Dendritic cell treated with granulocyte-macrophage colony-stimulating factor and Interleukin-4, amounts not matched to agents 40 ng/mL and 50 ng/mL, for 4 days (primary cell): ENCODE measurements around the gene RNF125.
"Not testable (repeated sequence)": the region's sequence is repeated elsewhere in the genome, so short reads cannot be mapped to it uniquely, and the experiment has no call there.

Experiments
- H3K27ac Mint-ChIP-seq: one replicate; pipeline ENCODE4 v1.8.0; 2022; ENCODE audit warnings: mild to moderate bottlenecking, mixed read lengths
- H3K27me3 Mint-ChIP-seq: one replicate; pipeline ENCODE4 v1.8.0; 2022; ENCODE audit warnings: mild to moderate bottlenecking, mixed read lengths
- H3K36me3 Mint-ChIP-seq: one replicate; pipeline ENCODE4 v1.8.0; 2022; ENCODE audit warnings: low read depth, mixed read lengths
- H3K4me1 Mint-ChIP-seq: one replicate; pipeline ENCODE4 v1.8.0; 2022; ENCODE audit warnings: low read depth, mixed read lengths
- H3K4me3 Mint-ChIP-seq: one replicate; pipeline ENCODE4 v1.8.0; 2022; ENCODE audit warnings: mild to moderate bottlenecking, moderate library complexity, mixed read lengths
- H3K9me3 Mint-ChIP-seq: one replicate; pipeline ENCODE4 v1.8.0; 2022; ENCODE audit warnings: mixed read lengths
- intact Hi-C: fragments of 100-400 bp; cut with micrococcal nuclease; formaldehyde crosslinking; loops from one replicate; pipeline ENCODE4 v1.15.0; 2022

Gene RNF125

DNA sequence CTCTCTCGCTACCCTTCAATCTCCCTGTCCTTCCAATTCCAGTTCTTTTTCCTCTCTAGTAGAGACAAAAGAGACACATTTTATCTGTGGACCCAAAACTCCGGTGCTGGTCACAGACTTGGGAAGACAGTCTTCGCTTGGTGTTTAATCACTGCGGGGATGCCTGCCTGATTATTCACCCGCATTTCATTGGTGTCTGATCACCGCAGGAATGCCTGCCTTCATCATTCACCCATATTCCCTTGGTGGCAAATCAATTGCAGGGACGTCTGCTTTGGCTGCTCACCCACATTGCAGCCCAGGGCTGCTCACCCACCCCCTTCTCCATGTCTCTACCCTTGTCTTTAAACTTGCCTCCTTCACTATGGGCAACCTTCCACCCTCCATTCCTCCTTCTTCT lies 17.5 kb upstream of the RNF125 start:
- intact Hi-C loops, H3K27ac Mint-ChIP-seq, H3K4me3 Mint-ChIP-seq, H3K9me3 Mint-ChIP-seq, H3K27me3 Mint-ChIP-seq, H3K36me3 Mint-ChIP-seq, H3K4me1 Mint-ChIP-seq: not testable (repeated sequence)

- H3K4me3 Mint-ChIP-seq, H3K27me3 Mint-ChIP-seq, intact Hi-C loops, H3K36me3 Mint-ChIP-seq, H3K9me3 Mint-ChIP-seq, H3K4me1 Mint-ChIP-seq, H3K27ac Mint-ChIP-seq: not testable (repeated sequence)
Measured at GRCh38 chr18:32003822-32004221, 14.8 kb upstream of the RNF125 start.

DNA sequence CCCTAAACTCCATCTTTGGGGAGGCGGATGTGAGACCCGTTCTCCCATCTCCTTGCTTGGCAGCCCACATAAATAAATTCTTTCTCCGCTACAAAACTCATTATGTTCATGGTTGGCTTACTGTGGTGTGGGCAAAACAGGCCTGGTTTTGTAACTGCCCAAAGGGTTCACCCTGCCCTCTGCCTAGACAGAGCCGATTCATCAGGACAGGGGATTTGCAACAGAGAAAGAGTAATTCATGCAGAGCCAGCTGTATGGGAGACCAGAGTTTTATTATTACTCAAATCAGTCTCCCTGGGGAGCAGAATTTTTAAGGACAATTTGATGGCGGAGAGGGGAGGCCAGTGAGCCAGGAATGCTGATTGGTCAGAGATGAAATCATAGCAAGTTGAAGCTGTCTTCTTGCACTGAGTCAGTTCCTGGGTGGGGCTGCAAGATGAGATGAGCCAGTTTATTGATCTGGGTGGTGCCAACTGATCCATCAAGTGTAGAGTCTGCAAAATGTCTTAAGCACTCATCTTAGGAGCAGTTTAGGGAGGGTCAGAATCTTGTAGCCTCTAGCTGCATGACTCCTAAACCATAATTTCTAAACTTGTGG lies 8.4 kb upstream of the RNF125 start:
- Mint-ChIP-seq H3K4me3 (no peak overlapping the region), H3K9me3 (no peaks in the 10 kb centered on the region), H3K4me1 (peaks cover 6% of the 10 kb centered on the region), H3K36me3 (no peaks in the 10 kb centered on the region), H3K27me3 (no peaks in the 10 kb centered on the region), H3K27ac (no peak overlapping the region)
- intact Hi-C loops = loop anchor here (10.0 kb wide), 1 partner anchor 65 kb away; no protein-coding TSS in a partner anchor

DNA sequence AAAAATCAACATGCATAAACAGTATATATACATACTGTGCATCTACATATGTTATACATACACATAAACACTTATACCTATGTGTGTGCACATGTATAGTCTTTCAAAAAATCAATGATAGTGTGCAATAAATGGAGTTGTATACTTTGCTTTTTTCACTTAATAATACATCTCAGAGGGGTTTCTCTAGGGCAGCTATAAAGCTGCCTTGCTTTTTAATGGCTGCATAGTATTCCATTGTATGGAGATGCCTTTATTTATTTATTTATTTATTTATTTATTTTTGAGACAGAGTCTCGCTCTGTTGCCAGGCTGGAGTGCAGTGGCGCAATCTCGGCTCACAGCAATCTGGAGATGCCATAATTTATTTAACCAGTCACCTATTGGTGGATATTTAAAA lies 7.4 kb upstream of the RNF125 start:
- H3K4me3 Mint-ChIP-seq = no peak overlapping the region
- no peaks in the 10 kb centered on the region for H3K36me3 Mint-ChIP-seq
- H3K4me1 Mint-ChIP-seq = peaks cover 6% of the 10 kb centered on the region
- H3K27ac Mint-ChIP-seq = no peak overlapping the region
- intact Hi-C loops = loop anchor here (10.0 kb wide), 1 partner anchor 64 kb away; no protein-coding TSS in a partner anchor
- H3K27me3 Mint-ChIP-seq = no peaks in the 10 kb centered on the region
- no peaks in the 10 kb centered on the region for H3K9me3 Mint-ChIP-seq

DNA sequence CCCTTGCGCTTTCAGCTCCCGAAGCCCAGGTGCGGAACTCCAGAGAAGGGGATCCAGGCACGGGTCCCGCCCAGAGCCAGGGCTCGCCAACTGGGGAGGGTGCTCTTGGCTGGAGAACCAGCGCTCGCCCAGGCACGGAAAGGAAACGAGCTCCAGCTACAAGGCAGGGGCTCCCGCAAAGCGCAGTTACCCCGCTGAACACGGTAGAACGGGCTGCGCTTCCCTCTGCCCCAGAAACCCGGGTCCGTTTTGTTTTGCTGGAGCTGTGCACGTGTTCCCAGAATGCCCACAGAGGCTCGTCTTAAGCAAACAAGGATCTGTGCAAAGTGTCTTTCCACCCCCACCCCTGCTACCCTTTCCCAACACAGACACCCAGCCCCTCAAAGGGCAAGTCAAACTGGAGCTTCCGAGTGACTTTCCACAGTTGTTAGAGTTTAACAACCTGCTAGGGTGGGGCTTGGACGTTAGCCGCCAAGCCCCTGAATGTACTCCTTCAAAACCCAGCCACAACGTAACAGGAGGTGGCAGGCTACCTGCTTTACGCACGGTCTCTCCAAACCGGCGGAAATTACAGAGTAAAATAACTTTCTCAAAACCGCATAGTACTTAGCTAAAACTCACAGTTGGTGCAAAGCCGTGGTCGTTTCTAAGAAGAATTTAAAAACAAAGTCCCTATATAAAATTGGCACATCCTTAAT lies 775 bp downstream of the RNF125 start:
- H3K27me3 Mint-ChIP-seq = no peaks in the 10 kb centered on the region
- peaks cover 8% of the 10 kb centered on the region for H3K36me3 Mint-ChIP-seq
- intact Hi-C loops = loop anchor here (2.0 to 10.0 kb wide), 3 partner anchors 29 to 73 kb away; partner anchors contain the start of gene RNF138
- peak overlapping the region; percentile 96 for H3K4me3 Mint-ChIP-seq
- H3K27ac Mint-ChIP-seq = peak overlapping the region; percentile 97
- H3K4me1 Mint-ChIP-seq = peaks cover 33% of the 10 kb centered on the region
- no peaks in the 10 kb centered on the region for H3K9me3 Mint-ChIP-seq

DNA sequence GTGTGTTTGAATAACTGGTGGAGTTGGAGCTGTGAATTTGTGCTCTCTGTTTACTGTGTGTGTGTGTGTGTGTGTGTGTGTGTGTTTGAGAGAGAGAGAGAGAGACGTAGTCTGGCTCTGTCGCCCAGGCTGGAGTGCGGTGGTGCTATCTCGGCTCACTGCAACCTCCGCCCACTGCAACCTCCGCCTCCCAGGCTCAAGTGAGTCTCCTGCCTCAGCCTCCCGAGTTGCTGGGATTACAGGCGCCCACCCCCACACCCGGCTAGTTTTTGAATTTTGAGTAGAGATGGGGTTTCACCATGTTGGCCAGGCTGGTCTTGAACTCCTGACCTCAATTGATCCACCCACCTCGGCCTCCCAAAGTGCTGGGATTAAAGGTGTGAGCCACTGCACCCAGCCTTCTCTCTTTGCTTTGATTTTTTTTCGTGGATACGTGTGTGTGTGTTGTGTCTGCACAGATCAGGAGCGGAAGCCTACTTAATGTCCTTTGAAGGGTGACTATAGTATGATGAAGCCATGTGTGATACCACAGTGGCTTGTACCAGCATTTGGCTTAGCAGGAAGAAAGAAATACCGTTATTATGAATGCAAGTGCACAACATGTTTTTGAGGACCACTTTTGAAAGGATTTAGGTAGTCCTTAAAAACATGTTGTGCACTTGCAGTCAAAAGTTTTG lies 1.5 kb downstream of the RNF125 start:
- intact Hi-C loops = loop anchor here (2.0 to 10.0 kb wide), 3 partner anchors 29 to 72 kb away; partner anchors contain the start of gene RNF138
- not testable (repeated sequence) for H3K36me3 Mint-ChIP-seq, H3K9me3 Mint-ChIP-seq, H3K27me3 Mint-ChIP-seq
- Mint-ChIP-seq H3K4me3 (peak overlapping the region; percentile 96), H3K4me1 (peaks cover 39% of the 10 kb centered on the region), H3K27ac (peak overlapping the region; percentile 97)

DNA sequence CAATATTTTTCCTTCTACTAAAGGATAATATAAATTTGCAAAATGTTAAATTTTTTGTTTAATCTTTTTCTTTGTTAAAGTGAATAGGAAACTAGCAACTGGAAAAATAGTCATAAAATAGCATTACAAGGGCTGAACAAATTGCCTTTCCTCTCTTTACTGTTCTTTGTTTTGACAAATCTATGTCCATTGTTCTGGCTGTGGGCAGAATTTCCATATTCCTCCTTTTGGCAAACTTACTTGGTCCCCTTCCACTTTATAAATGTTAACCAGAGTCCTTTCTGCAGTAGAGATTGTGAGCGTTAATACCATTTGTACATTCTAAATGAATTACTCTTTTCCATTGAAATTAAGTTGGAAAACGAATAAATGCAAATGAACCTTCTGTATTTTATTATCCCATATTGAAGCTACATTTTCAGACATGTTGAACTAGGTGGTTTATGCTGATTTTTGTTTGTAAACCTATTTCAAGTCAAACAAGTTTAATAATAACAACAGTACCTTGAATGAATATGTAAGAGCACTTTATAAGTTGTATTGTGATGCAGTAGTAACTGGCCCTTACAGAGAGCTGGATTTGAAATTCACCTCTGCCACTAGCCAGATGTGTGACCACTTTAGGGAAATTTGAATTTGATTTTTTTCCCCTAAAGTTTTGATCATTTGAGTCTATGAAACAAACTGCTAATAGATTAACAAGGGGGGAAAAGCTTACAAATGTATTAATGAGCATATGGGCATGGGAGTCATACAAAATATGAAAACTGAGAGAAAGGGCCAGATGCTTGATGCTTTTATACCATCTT lies 3.3 kb downstream of the RNF125 start:
- Mint-ChIP-seq H3K4me3 (no peak overlapping the region), H3K27me3 (no peaks in the 10 kb centered on the region), H3K36me3 (peaks cover 8% of the 10 kb centered on the region), H3K9me3 (no peaks in the 10 kb centered on the region), H3K27ac (no peak overlapping the region), H3K4me1 (peaks cover 56% of the 10 kb centered on the region)
- intact Hi-C loops = no loop called here

GRCh38 chr18:32025744-32026143 lies 7.1 kb downstream of the RNF125 start:
- no peak overlapping the region for H3K4me3 Mint-ChIP-seq
- H3K27ac Mint-ChIP-seq = peak overlapping the region; percentile 4
- H3K4me1 Mint-ChIP-seq = peaks cover 42% of the 10 kb centered on the region
- H3K9me3 Mint-ChIP-seq = no peaks in the 10 kb centered on the region
- no peaks in the 10 kb centered on the region for H3K27me3 Mint-ChIP-seq
- peaks cover 7% of the 10 kb centered on the region for H3K36me3 Mint-ChIP-seq
- intact Hi-C loops = no loop called here

DNA sequence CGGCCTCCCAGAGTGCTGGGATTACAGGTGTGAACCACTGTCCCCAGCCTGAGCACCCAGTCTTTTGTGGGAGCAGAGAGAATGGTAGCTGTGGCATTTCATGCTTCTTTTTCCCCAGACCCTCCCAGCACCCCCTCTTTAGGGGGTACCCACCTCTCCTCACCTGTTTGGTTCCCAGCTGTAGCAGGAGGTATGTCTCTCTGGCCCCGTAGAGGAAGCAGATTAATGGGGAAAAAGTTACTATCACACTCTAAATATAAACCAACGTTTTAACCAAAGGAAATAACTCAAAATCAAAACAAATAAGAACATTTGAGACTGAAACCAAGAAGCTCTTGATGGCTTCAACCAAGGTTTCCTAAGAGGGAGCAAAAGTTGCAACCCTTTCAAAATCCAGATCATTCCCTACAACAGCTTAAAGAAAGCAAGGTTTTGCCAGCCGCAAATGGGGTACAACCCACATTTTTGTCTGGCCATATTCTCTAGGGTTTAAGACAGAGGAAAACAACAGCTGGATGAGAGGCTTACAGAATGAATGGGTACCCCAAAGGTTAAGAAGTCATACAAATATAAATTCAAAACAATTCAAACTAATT lies 8.0 kb downstream of the RNF125 start:
- Mint-ChIP-seq H3K27me3 (no peaks in the 10 kb centered on the region), H3K9me3 (no peaks in the 10 kb centered on the region), H3K36me3 (peaks cover 8% of the 10 kb centered on the region), H3K4me3 (no peak overlapping the region), H3K27ac (no peak overlapping the region), H3K4me1 (peaks cover 42% of the 10 kb centered on the region)
- intact Hi-C loops = no loop called here

DNA sequence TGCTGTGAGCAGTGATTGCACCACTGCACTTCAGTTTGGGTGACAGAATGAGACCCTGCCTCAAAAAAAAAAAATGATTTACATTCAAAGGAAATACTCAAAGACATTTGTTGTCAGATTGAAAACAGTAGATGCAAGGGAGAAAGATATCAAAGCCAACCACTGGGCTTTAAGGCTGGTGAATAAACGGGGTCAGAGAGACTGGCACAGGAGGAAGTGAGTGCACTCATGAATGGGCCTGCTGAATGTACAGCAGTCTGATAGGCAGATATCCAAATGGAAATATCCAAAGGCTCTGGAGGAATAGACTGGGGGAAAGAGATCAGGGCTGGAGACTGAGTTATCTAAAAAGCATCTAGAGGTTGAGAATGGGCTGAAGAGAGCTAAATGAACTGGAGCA lies 10.9 kb downstream of the RNF125 start:
- H3K4me1 Mint-ChIP-seq = peaks cover 31% of the 10 kb centered on the region
- peak overlapping the region; percentile 39 for H3K27ac Mint-ChIP-seq
- intact Hi-C loops = no loop called here
- no peaks in the 10 kb centered on the region for H3K9me3 Mint-ChIP-seq
- H3K4me3 Mint-ChIP-seq = no peak overlapping the region
- H3K27me3 Mint-ChIP-seq = no peaks in the 10 kb centered on the region
- peaks cover 24% of the 10 kb centered on the region for H3K36me3 Mint-ChIP-seq

- no peak overlapping the region for H3K27ac Mint-ChIP-seq
- peaks cover 37% of the 10 kb centered on the region for H3K36me3 Mint-ChIP-seq
- peaks cover 18% of the 10 kb centered on the region for H3K4me1 Mint-ChIP-seq
- H3K9me3 Mint-ChIP-seq = peaks cover 4% of the 10 kb centered on the region
- H3K27me3 Mint-ChIP-seq = no peaks in the 10 kb centered on the region
- intact Hi-C loops = no loop called here
- no peak overlapping the region for H3K4me3 Mint-ChIP-seq
Measured at GRCh38 chr18:32032609-32033008, 14.0 kb downstream of the RNF125 start.

DNA sequence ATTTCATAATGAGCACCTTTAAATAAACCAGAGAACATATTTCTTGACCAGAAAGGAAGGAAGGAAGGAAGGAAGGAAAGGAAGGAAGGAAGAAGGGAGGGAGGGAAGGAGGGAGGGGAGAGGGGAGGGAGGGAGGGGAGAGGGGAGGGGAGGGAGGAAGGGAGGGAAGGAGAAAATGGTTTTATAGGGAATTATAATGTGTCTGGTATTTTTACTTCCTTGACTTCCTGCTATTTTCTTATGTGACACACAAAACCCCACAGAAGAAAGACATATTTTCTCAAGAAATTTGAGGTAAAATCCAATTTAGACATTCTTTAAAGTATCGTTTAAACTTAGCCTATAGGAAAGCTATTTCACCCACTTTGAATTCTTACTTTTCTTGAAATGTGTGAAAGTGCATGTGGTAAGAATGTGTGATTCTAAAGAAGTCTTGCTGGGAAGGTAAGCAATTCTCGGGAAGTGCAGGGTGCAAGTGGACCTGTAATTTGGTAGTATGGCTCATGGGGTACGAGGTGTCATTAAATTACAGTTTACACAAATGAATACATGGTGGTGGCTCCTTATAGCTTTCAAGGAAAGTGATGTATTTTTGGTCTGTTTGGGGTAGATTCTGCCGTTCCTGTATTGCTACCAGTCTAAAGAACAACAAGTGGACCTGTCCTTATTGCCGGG lies 18.0 kb downstream of the RNF125 start:
- H3K27me3 Mint-ChIP-seq = no peaks in the 10 kb centered on the region
- H3K4me1 Mint-ChIP-seq = peaks cover 28% of the 10 kb centered on the region
- H3K27ac Mint-ChIP-seq = no peak overlapping the region
- H3K36me3 Mint-ChIP-seq = peaks cover 53% of the 10 kb centered on the region
- intact Hi-C loops = no loop called here
- no peak overlapping the region for H3K4me3 Mint-ChIP-seq
- peaks cover 7% of the 10 kb centered on the region for H3K9me3 Mint-ChIP-seq

DNA sequence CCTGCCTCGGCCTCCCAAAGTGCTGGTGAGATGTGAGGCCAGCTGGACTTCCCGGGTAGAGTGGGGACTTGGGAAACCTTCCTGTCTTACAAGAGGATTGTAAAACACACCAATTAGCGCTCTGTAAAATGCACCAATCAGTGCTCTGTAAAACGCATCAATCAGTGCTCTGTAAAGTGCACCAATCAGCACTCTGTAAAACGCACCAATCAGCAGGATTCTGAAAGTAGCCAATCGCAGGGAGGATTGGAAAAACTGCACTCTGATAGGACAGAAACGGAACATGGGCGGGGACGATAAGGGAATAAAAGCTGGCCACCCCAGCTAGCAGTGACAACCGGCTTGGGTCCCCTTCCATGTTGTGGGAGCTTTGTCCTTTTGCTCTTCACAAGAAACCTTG lies 19.0 kb downstream of the RNF125 start:
- Mint-ChIP-seq H3K27ac (no peak overlapping the region), H3K4me1 (peaks cover 30% of the 10 kb centered on the region), H3K27me3 (no peaks in the 10 kb centered on the region), H3K9me3 (peaks cover 7% of the 10 kb centered on the region), H3K36me3 (peaks cover 49% of the 10 kb centered on the region), H3K4me3 (no peak overlapping the region)
- intact Hi-C loops = no loop called here
